Measurements from ENCODE around the gene CNOT11.

GRCh38 chr2:101231240-101231639 is 21.4 kb upstream of the CNOT11 start:
- TF ChIP-seq CTCF (IDR thresholded peaks at IDR 0.05) (no peak), ELF4 (CRISPR knock-in tag; IDR thresholded peaks at IDR 0.05; ENCODE audit: low read depth) (no peak), RELA (CRISPR knock-in tag; IDR thresholded peaks at IDR 0.05; ENCODE audit: borderline replicate concordance) (no peak), E2F1 (CRISPR knock-in tag; IDR thresholded peaks at IDR 0.05) (no peak), JUN (CRISPR knock-in tag; IDR thresholded peaks at IDR 0.05) (no peak), MAX (CRISPR knock-in tag; IDR thresholded peaks at IDR 0.05) (no peak), FOXJ3 (CRISPR knock-in tag; IDR thresholded peaks at IDR 0.05; ENCODE audit: borderline replicate concordance) (no peak), CREM (CRISPR knock-in tag; IDR thresholded peaks at IDR 0.05) (no peak), USF2 (CRISPR knock-in tag; IDR thresholded peaks at IDR 0.05) (no peak), IRF1 (CRISPR knock-in tag; IDR thresholded peaks at IDR 0.05) (no peak)

Measured in WTC11 (cell line).